Measurements from ENCODE around the gene COX10.

DNA sequence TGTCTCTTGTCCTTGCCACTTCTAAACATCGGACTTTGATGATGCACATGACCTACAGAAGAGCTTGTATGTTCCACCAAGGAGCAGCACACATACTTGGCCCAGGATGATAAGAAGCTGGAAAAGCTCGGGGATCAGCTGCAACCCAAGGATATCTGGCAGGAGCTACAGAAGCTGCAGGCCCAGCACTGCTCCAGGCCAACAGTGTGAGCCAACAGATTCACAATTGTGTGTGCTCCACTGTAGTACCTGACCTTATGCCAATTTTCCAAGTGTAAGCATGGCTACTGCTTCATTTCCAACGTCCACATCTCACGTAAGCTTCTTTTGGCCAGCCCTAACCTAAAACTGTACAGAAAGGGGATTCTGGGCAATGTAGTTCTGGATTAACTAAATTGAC lies 83.4 kb downstream of the COX10 start:
- TF ChIP-seq RARB (CRISPR knock-in tag; IDR thresholded peaks at IDR 0.05) (no peak), ZFP30 (CRISPR knock-in tag; IDR thresholded peaks at IDR 0.05) (no peak), ZC3H10 (CRISPR knock-in tag; IDR thresholded peaks at IDR 0.05) (no peak), ZNF565 (CRISPR knock-in tag; conservative IDR thresholded peaks at IDR 0.05; ENCODE audit: low read depth) (no peak), ISL1 (CRISPR knock-in tag; IDR thresholded peaks at IDR 0.05) (no peak), ESRRG (CRISPR knock-in tag; IDR thresholded peaks at IDR 0.05) (no peak), ZFP3 (CRISPR knock-in tag; IDR thresholded peaks at IDR 0.05) (no peak), SNAI2 (CRISPR knock-in tag; IDR thresholded peaks at IDR 0.05) (no peak), OSR1 (CRISPR knock-in tag; IDR thresholded peaks at IDR 0.05) (no peak), ZNF8 (CRISPR knock-in tag; IDR thresholded peaks at IDR 0.05) (no peak)
- TF ChIP-seq, protein P1, sequence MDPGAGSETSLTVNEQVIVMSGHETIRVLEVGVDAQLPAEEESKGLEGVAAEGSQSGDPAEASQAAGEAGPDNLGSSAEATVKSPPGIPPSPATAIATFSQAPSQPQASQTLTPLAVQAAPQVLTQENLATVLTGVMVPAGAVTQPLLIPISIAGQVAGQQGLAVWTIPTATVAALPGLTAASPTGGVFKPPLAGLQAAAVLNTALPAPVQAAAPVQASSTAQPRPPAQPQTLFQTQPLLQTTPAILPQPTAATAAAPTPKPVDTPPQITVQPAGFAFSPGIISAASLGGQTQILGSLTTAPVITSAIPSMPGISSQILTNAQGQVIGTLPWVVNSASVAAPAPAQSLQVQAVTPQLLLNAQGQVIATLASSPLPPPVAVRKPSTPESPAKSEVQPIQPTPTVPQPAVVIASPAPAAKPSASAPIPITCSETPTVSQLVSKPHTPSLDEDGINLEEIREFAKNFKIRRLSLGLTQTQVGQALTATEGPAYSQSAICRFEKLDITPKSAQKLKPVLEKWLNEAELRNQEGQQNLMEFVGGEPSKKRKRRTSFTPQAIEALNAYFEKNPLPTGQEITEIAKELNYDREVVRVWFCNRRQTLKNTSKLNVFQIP (CRISPR knock-in tag; IDR thresholded peaks at IDR 0.05; ENCODE audit: borderline replicate concordance, low read depth) = no peak
- TF ChIP-seq, protein P2, sequence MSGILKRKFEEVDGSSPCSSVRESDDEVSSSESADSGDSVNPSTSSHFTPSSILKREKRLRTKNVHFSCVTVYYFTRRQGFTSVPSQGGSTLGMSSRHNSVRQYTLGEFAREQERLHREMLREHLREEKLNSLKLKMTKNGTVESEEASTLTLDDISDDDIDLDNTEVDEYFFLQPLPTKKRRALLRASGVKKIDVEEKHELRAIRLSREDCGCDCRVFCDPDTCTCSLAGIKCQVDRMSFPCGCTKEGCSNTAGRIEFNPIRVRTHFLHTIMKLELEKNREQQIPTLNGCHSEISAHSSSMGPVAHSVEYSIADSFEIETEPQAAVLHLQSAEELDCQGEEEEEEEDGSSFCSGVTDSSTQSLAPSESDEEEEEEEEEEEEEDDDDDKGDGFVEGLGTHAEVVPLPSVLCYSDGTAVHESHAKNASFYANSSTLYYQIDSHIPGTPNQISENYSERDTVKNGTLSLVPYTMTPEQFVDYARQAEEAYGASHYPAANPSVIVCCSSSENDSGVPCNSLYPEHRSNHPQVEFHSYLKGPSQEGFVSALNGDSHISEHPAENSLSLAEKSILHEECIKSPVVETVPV (CRISPR knock-in tag; IDR thresholded peaks at IDR 0.05) = no peak
- TF ChIP-seq, protein P3, sequence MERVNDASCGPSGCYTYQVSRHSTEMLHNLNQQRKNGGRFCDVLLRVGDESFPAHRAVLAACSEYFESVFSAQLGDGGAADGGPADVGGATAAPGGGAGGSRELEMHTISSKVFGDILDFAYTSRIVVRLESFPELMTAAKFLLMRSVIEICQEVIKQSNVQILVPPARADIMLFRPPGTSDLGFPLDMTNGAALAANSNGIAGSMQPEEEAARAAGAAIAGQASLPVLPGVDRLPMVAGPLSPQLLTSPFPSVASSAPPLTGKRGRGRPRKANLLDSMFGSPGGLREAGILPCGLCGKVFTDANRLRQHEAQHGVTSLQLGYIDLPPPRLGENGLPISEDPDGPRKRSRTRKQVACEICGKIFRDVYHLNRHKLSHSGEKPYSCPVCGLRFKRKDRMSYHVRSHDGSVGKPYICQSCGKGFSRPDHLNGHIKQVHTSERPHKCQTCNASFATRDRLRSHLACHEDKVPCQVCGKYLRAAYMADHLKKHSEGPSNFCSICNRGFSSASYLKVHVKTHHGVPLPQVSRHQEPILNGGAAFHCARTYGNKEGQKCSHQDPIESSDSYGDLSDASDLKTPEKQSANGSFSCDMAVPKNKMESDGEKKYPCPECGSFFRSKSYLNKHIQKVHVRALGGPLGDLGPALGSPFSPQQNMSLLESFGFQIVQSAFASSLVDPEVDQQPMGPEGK (CRISPR knock-in tag; IDR thresholded peaks at IDR 0.05; ENCODE audit: borderline replicate concordance) = no peak
- TF ChIP-seq, protein P4, sequence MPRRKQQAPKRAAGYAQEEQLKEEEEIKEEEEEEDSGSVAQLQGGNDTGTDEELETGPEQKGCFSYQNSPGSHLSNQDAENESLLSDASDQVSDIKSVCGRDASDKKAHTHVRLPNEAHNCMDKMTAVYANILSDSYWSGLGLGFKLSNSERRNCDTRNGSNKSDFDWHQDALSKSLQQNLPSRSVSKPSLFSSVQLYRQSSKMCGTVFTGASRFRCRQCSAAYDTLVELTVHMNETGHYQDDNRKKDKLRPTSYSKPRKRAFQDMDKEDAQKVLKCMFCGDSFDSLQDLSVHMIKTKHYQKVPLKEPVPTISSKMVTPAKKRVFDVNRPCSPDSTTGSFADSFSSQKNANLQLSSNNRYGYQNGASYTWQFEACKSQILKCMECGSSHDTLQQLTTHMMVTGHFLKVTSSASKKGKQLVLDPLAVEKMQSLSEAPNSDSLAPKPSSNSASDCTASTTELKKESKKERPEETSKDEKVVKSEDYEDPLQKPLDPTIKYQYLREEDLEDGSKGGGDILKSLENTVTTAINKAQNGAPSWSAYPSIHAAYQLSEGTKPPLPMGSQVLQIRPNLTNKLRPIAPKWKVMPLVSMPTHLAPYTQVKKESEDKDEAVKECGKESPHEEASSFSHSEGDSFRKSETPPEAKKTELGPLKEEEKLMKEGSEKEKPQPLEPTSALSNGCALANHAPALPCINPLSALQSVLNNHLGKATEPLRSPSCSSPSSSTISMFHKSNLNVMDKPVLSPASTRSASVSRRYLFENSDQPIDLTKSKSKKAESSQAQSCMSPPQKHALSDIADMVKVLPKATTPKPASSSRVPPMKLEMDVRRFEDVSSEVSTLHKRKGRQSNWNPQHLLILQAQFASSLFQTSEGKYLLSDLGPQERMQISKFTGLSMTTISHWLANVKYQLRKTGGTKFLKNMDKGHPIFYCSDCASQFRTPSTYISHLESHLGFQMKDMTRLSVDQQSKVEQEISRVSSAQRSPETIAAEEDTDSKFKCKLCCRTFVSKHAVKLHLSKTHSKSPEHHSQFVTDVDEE (CRISPR knock-in tag; IDR thresholded peaks at IDR 0.05) = no peak
